ENCODE measurements around the gene CLCN6. TPM values are rescaled to one million over a fixed set of nuclear protein-coding genes. Genes with fewer than 3 reads are reported as not detected.

CLCN6 gene
- total and polyA plus RNA-seq, 8 donors = 17.2 to 43.4 (median 20.7) TPM

DNA sequence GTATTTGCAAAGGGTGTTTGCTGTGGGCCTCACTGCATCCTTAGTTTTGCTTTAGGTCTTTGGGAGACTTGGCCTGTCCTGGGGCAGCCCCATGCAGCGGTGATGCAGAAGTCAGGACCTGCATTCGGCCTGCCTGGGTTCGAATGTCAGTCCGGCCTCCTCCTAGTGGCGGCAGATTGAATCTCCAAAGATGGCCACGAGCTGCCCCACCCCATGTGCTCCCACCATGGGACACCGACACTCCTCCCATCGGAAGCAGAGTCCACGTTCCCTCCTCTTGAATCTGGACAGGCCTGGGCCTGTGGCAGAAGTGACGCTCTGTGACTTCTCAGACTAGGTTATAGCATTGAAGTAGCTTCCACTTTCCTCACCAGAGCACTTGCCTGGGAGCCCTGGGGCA, 69.1 kb downstream of the CLCN6 start:
- Histone ChIP-seq H3K4me1 (no peaks in the 10 kb centered on the region), H3K27me3 (peaks cover 0 to 17% of the 10 kb centered on the region in 2 donors), H3K9me3 (no peaks in the 10 kb centered on the region), H3K4me3 (no peak overlapping the region), H3K36me3 (no peaks in the 10 kb centered on the region), H3K27ac (no peak overlapping the region)
- intact Hi-C loops (cut with DNase I) = no loop called here
- TF ChIP-seq CTCF (IDR thresholded peaks at IDR 0.05) = no peak
- peak in 1 of 4 donors; percentile 47 for DNase-seq
- ATAC-seq = no peak

DNA sequence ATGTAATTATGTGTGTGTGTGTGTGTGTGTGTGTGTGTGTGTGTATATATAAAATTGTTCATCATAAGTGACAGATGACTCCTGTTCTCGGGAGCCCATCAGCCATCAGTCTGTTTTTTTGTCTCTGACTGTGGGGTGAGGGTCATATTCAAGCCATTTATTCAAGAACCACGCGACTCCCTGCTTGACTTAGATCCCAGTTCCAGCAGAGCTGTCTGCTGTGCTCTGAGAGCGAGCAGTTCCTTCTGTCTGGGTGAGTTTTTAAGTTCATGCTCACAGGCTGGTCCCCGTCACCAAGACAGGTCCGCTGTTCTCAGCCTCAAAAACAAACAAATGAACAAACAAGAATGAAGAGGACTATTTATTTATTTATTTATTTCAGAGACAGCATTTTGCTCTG, 71.1 kb downstream of the CLCN6 start:
- DNase-seq (peak in 3 of 4 donors; percentile 1 to 87 (median 67)), ATAC-seq (no peak)
- H3K27ac ChIP-seq = no peak overlapping the region
- H3K36me3 ChIP-seq = no peaks in the 10 kb centered on the region
- intact Hi-C loops (cut with DNase I) = no loop called here
- H3K4me1 ChIP-seq = no peaks in the 10 kb centered on the region
- no peak for TF ChIP-seq CTCF (IDR thresholded peaks at IDR 0.05)
- no peaks in the 10 kb centered on the region for H3K9me3 ChIP-seq
- no peak overlapping the region for H3K4me3 ChIP-seq
- peaks cover 0 to 4% of the 10 kb centered on the region in 2 donors for H3K27me3 ChIP-seq

DNA sequence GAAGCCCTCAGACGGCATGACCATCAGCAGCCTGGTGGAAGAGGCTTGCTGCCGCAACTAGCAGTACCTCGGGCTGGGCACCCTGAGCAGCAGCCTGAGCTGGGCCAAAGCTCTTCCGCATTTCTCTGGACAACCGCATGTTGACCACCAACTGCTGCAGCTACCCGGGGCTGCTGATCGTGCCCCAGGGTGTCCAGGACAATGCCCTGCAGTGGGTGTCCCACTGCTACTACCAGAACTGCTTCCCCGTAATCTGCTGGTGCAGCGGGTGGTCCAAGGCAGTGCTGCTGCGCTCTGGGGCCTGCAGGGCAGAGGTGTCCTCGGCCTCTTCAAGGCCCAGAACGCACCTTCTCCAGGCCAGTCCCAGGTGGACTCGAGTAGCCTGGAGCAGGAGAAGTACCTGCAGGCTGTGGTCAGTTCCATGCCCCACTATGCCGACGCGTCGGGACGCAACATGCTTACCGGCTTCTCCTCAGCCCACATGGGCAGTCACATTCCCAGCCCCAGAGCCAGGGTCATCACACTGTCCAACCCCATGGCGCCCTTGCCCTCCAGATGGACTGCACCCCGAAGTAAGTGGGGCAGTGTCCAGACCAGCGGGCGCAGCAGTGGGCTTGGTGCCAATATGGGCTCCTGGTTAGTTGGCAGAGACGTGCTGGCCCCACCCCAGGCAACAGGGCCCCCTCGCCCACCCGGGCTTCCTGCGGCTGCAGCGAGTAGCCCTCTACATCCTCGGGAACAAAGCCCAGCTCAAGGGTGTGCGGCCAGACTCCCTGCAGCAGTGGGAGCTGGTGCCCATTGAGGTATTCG, 72.3 kb downstream of the CLCN6 start:
- Histone ChIP-seq H3K9me3 (no peaks in the 10 kb centered on the region), H3K27me3 (peaks cover 0 to 3% of the 10 kb centered on the region in 2 donors), H3K4me1 (peaks cover 0 to 5% of the 10 kb centered on the region in 2 donors), H3K27ac (no peak overlapping the region), H3K4me3 (no peak overlapping the region), H3K36me3 (no peaks in the 10 kb centered on the region)
- TF ChIP-seq CTCF (IDR thresholded peaks at IDR 0.05) = no peak
- DNase-seq (peak in 1 of 4 donors; percentile 71), ATAC-seq (no peak)
- intact Hi-C loops (cut with DNase I) = no loop called here

DNA sequence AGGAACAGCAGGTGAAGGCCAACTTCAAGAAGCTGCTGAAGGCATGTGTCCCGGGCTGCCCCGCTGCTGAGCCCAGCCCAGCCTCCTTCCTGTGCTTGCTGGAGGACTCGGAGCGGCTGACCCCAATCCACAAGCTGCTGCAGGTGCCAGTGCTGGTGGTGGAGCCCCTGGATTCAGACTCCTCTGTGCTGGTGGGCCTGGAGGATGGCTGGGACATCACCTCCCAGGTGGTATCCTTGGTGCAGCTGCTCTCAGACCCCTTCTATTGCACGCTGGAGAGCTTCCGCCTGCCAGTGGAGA, 72.8 kb downstream of the CLCN6 start:
- H3K27me3 ChIP-seq = peaks cover 0 to 3% of the 10 kb centered on the region in 2 donors
- no peak overlapping the region for H3K4me3 ChIP-seq
- DNase-seq = peak in 1 of 4 donors; percentile 61
- no peaks in the 10 kb centered on the region for H3K36me3 ChIP-seq
- no peaks in the 10 kb centered on the region for H3K9me3 ChIP-seq
- no peak for TF ChIP-seq CTCF (IDR thresholded peaks at IDR 0.05)
- H3K27ac ChIP-seq = no peak overlapping the region
- no peak for ATAC-seq
- intact Hi-C loops (cut with DNase I) = no loop called here
- peaks cover 0 to 5% of the 10 kb centered on the region in 2 donors for H3K4me1 ChIP-seq

DNA sequence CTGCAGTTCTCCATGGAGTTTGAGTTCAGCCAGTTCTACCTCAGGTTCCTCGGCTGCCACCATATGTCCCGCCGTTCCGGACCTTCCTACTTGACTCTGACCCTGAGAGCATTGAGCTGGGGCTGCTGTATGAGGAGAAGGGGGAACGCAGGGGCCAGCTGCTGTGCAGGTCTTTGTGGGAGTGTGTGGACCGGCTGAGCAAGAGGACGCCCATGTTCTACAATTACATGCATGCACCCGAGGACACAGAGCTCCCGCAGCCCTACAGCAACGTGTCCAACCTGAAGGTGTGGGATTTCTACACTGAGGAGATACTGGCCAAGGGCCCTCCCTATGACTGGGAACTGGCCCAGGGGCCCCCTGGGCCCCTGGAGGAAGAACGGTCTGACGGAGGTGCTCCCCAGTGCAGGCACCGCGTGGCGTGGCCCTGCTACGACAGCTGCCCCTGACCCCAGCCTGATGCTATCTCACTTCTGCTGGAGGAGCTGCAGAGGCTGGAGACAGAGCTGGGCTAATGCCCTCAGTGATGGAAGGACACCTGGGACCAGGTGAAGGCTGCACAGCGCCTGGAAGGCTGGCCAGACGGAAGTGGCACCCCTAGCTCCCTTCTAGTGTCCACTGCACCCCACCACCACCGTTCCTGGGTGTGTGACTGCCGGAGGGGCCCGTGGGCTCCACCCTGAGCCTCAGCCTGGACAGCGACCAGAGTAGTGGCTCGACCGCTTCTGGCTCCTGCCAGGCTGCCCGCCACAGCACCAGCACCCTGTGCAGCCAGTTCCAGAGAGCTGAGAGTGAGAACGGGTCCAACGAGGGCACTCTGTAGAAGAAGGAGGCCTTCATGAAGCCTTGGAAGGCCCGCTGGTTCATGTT, 73.6 kb downstream of the CLCN6 start:
- intact Hi-C loops (cut with DNase I) = no loop called here
- peaks cover 0 to 5% of the 10 kb centered on the region in 2 donors for H3K4me1 ChIP-seq
- ATAC-seq (no peak), DNase-seq (peak in 1 of 4 donors; percentile 54)
- H3K27ac ChIP-seq = no peak overlapping the region
- H3K27me3 ChIP-seq = peaks cover 0 to 3% of the 10 kb centered on the region in 2 donors
- H3K36me3 ChIP-seq = no peaks in the 10 kb centered on the region
- no peak for TF ChIP-seq CTCF (IDR thresholded peaks at IDR 0.05)
- no peak overlapping the region for H3K4me3 ChIP-seq
- H3K9me3 ChIP-seq = no peaks in the 10 kb centered on the region
